ENCODE measurements around the gene BRPF3.

The BRPF3 gene

DNA sequence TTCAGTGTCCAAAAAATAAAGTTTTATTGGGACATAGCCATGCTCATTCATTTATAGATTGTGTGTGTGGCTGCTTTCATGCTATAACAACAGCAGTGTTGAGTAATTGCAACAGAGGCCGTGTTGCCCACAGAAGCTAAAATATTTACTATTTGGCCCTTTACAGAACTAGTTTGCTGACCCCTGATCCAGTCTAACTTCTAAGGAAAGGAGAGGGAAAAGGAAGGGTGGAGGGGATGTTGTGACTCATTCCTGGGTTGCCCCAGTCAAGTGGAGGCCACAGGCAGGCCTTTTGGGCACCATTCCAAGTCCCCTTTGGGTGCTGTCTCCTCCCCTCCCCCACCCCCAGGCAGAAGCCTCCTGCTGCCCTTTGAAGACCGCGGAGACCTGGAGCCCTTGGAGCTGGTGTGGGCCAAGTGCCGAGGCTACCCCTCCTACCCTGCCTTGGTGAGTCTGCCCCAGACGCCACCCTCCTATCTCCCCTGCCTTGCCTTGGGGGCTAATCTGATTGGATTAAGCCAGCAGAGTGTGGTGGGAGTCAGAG is 28.4 kb downstream of the BRPF3 start:
- H3K4me3 ChIP-seq, result no peak overlapping the region
- H4K20me1 ChIP-seq, result peaks cover 8% of the 10 kb centered on the region; the same call in 1 of the 2 replicates
- peaks cover 30% of the 10 kb centered on the region for H3K4me1 ChIP-seq
- no peak overlapping the region for H3K9ac ChIP-seq
- no peak for TF ChIP-seq Cebpa-rat (IDR thresholded peaks at IDR 0.05)
- H3K4me2 ChIP-seq, result no peak overlapping the region
- H3K27me3 ChIP-seq, result no peaks in the 10 kb centered on the region
- no peaks in the 10 kb centered on the region for H3K9me3 ChIP-seq
- peaks cover 87% of the 10 kb centered on the region for H3K36me3 ChIP-seq
- no peak overlapping the region for H3K27ac ChIP-seq

DNA sequence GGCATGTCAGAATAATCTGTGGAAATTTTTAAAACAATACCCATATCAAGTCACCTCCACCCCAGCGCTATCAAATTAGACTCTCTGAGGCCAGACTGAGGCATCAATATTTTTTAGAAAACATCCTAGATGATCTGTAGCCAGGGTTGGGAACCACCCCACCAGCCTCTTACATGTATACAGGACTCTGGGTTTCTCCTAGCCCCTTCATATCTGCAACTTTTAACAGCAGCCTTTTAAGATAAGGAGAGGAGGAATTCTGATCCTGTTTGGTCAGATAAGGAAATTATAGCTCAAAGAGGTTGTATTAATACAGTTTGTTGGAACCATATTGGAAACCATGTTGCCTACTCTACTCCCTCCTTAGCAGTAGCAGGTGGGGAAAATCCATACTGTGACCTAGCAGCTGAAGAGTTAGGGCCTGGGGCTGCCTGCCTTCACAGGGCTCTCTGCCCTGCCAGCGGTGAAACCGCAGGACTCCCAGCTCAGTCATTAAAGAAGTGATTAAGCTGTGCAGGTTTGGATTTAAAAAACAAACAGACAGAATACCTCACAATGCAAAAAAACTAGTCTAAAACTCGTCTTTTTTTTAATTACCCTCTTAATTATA is 30.0 kb downstream of the BRPF3 start:
- Histone ChIP-seq H3K27me3 (no peaks in the 10 kb centered on the region), H3K4me2 (no peak overlapping the region), H4K20me1 (peaks cover 8% of the 10 kb centered on the region; the same call in 1 of the 2 replicates), H3K9me3 (no peaks in the 10 kb centered on the region), H3K9ac (no peak overlapping the region), H3K36me3 (peaks cover 87% of the 10 kb centered on the region), H3K27ac (no peak overlapping the region), H3K4me3 (no peak overlapping the region), H3K4me1 (peaks cover 45% of the 10 kb centered on the region)
- TF ChIP-seq Cebpa-rat (IDR thresholded peaks at IDR 0.05), result no peak

DNA sequence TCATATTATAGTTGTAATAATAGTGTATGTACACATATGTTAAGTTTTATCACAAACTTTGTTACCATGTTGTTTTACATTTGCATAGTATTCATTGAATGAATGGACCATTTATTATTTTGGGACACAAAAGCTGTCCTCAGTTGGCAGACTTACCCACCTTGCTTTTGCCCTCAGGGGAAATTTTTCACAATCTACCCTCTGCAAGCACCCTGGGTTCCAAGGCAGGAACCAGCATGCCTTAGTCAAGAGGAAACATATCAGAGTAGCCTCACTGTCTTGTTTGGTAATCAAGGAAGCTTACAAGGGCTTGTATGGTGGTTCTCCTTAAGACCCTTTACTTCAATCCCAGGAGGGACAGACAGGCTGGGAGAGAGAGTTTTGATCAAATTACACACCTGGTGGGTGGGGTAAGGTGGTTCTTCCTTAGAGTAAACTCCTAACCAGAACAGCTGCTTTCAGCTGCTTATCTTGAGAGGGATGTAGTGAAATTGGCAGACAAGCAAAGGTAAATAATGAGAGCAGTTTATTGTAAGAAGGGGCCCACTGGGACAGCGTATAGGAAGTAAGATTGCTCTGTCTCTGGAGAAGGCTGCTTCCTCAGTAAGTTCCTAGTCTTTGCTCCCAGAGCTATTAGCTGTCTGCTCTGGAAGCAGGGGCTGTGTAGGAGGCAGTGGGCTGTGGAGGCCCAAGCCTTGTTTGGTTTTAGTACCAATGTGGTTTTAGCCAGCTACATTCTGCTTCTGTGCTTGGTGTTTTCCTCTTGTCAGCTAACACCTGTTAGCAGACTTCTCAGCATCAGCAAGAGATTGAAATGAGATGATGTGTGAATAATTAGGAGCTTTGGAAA is 31.1 kb downstream of the BRPF3 start:
- H3K4me3 ChIP-seq, result no peak overlapping the region
- peak overlapping the region; percentile 46 for H3K27ac ChIP-seq
- peak overlapping the region; percentile 43; the same call in 1 of the 2 replicates for H3K9ac ChIP-seq
- H3K9me3 ChIP-seq, result no peaks in the 10 kb centered on the region
- H3K36me3 ChIP-seq, result peaks cover 81% of the 10 kb centered on the region
- H4K20me1 ChIP-seq, result peaks cover 8% of the 10 kb centered on the region; the same call in 1 of the 2 replicates
- H3K4me2 ChIP-seq, result peak overlapping the region; percentile 62
- no peak for TF ChIP-seq Cebpa-rat (IDR thresholded peaks at IDR 0.05)
- H3K27me3 ChIP-seq, result no peaks in the 10 kb centered on the region
- peaks cover 53% of the 10 kb centered on the region for H3K4me1 ChIP-seq

DNA sequence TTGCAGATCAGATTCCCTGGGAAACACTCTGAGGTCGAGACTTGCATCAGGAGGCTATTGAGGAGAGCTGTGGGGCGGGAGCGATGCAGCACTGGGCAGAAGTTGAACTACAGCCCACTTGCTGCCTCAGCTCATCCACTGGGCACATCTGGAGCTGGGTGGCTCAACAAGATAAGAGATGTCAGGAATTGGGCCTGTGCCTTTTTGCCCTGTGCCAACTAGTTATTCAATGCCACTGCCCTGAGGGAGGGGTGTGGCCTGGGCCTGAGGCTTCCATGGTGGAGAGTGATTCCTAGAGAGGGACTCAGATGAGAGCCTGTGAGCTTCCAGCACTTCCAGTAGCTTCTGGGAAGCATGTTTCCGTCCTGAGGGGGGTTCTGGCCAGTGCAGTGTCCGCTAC is 32.7 kb downstream of the BRPF3 start:
- Histone ChIP-seq H3K4me1 (peaks cover 53% of the 10 kb centered on the region), H3K9me3 (no peaks in the 10 kb centered on the region), H4K20me1 (peaks cover 8% of the 10 kb centered on the region; the same call in 1 of the 2 replicates), H3K27me3 (no peaks in the 10 kb centered on the region), H3K36me3 (peaks cover 82% of the 10 kb centered on the region), H3K4me2 (no peak overlapping the region), H3K27ac (peak overlapping the region; percentile 46; the same call in 1 of the 2 replicates), H3K4me3 (no peak overlapping the region), H3K9ac (no peak overlapping the region)
- no peak for TF ChIP-seq Cebpa-rat (IDR thresholded peaks at IDR 0.05)

DNA sequence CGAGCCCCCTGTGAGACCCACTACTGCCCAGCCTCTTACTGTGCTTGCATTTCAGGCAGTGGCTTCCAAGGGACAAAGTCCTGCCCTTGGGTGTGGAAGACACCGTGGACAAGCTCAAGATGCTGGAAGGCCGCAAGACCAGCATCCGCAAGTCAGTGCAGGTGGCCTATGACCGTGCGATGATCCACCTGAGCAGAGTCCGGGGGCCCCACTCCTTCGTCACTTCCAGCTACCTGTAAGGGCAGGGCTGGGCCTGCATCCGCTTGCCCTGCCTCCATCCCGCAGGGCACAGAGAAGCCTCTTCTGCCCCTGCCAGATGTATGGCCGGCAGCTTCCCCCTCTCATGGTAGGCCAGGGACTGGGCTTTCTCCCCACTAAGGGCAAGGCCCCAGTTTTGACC is 33.8 kb downstream of the BRPF3 start:
- Histone ChIP-seq H3K27ac (peak overlapping the region; percentile 62), H3K4me1 (peaks cover 53% of the 10 kb centered on the region), H3K4me2 (peak overlapping the region; percentile 58), H3K27me3 (no peaks in the 10 kb centered on the region), H3K9ac (peak overlapping the region; percentile 30; the same call in 1 of the 2 replicates), H3K4me3 (no peak overlapping the region), H4K20me1 (peaks cover 8% of the 10 kb centered on the region; the same call in 1 of the 2 replicates), H3K9me3 (no peaks in the 10 kb centered on the region), H3K36me3 (peaks cover 74% of the 10 kb centered on the region)
- TF ChIP-seq Cebpa-rat (IDR thresholded peaks at IDR 0.05), result no peak

DNA sequence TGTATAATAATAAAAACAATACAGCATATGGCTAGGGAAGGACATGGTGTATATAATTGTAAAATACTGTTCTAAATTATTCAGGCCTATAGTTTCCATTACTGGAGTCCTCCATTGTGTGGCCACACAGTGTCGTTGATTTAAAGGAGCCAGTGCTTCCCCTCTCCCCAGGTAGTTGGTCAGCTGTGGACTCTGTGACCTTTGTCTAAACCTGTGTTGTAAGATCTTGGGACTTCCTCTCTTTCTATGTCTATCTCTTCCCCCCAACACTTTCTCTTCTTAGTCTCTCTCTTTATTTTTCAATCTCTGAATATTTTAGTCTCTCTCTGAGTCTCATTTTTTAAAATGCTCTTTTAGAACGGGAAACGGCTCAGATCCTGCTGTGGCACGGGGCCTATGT is 35.6 kb downstream of the BRPF3 start:
- Histone ChIP-seq H3K9me3 (no peaks in the 10 kb centered on the region), H3K4me2 (no peak overlapping the region; the same call in 1 of the 2 replicates), H3K36me3 (peaks cover 68% of the 10 kb centered on the region), H4K20me1 (peaks cover 8% of the 10 kb centered on the region; the same call in 1 of the 2 replicates), H3K27ac (no peak overlapping the region), H3K9ac (no peak overlapping the region), H3K4me3 (no peak overlapping the region), H3K4me1 (peaks cover 47% of the 10 kb centered on the region), H3K27me3 (no peaks in the 10 kb centered on the region)
- no peak for TF ChIP-seq Cebpa-rat (IDR thresholded peaks at IDR 0.05)

DNA sequence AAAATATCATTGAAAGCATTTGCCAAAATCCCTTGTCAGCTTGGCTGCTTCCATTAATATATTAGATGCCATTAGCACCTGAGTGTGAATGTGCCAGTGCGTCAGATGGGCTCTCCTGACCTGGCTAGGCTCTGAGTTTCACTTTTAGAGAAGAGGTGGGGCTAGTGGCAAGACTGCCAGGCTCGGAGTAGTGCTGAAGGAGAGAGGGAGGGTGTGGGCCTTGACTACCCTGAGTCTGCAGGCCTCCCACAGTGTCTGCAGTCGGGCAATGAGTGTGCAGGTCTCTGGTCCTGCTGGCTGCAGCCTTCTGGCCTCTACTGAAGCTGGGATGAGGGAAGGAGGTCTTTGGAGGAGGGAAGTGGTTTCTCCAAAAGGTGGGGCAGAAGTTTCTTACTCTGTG is 38.8 kb downstream of the BRPF3 start:
- Histone ChIP-seq H3K9ac (no peak overlapping the region), H4K20me1 (no peaks in the 10 kb centered on the region), H3K4me1 (peaks cover 28% of the 10 kb centered on the region), H3K27ac (no peak overlapping the region), H3K4me3 (no peak overlapping the region), H3K4me2 (no peak overlapping the region), H3K9me3 (peaks cover 8% of the 10 kb centered on the region; the same call in 1 of the 2 replicates), H3K27me3 (no peaks in the 10 kb centered on the region), H3K36me3 (peaks cover 45% of the 10 kb centered on the region)
- no peak for TF ChIP-seq Cebpa-rat (IDR thresholded peaks at IDR 0.05)

DNA sequence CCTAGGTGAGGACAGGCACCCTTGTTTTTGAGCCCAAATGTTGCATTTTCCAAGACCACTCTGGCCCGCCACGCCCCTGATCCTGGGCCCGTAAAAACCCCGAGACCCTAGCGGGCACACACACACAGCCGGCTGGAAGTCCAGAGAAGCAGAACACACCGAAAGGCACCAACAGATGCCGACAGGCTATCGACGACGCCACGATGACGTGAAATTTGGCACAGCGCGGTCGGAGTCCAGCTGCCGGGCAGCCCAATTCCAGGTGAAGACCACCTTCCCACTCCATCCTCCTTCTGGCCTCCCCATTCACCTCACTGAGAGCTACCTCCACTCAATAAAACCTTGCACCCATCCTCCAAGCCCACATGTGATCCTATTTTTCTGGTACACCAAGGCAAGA is 39.3 kb downstream of the BRPF3 start:
- Histone ChIP-seq H3K4me3 (no peak overlapping the region), H3K36me3 (peaks cover 39% of the 10 kb centered on the region), H3K9ac (no peak overlapping the region), H3K4me1 (peaks cover 26% of the 10 kb centered on the region), H3K27me3 (no peaks in the 10 kb centered on the region), H3K4me2 (no peak overlapping the region), H3K27ac (no peak overlapping the region), H3K9me3 (peaks cover 8% of the 10 kb centered on the region; the same call in 1 of the 2 replicates), H4K20me1 (no peaks in the 10 kb centered on the region)
- TF ChIP-seq Cebpa-rat (IDR thresholded peaks at IDR 0.05), result no peak

DNA sequence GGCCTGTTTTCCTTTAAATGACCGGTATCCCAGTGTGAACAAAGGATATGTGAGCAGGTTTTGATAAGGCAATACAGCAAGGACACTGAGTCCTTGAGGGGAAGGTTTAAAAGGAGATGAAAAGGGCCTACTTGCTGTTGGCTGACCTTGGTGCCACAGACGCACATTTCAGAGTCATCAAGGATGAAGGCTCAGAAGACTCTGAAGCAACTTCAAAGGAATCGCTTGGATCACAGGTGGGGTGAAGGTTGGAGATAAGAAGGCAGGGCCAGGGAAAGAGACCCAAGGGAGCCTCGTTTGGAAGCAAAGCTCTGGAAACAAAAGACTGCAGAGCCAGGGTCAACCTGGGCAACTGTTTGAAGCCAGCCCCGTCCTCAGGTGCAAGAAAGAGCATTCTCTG is 43.2 kb downstream of the BRPF3 start:
- no peak for TF ChIP-seq Cebpa-rat (IDR thresholded peaks at IDR 0.05)
- H3K9ac ChIP-seq, result no peak overlapping the region
- H3K27me3 ChIP-seq, result no peaks in the 10 kb centered on the region
- H3K9me3 ChIP-seq, result peaks cover 8% of the 10 kb centered on the region; the same call in 1 of the 2 replicates
- no peak overlapping the region; the same call in 1 of the 2 replicates for H3K4me2 ChIP-seq
- H3K36me3 ChIP-seq, result peaks cover 8% of the 10 kb centered on the region; the same call in 1 of the 2 replicates
- H3K27ac ChIP-seq, result peak overlapping the region; percentile 16; the same call in 1 of the 2 replicates
- H3K4me1 ChIP-seq, result peaks cover 49% of the 10 kb centered on the region
- no peaks in the 10 kb centered on the region for H4K20me1 ChIP-seq
- no peak overlapping the region for H3K4me3 ChIP-seq

Measured in BLaER1 (cell line).